Lung (tissue), 12 donors: ENCODE results near the gene OBSCN. TPM values are rescaled to one million over a fixed set of nuclear protein-coding genes. Genes with fewer than 3 reads are reported as not detected.

ENCODE experiments used
- ATAC-seq: fragments of 200-7000 bp; cut with Tn5 transposase; one replicate; pipeline ENCODE4 v1.9.1; 2020; ENCODE audit warnings: moderate number of reproducible peaks; ENCODE audit not compliant: insufficient read depth, low FRiP score
- DNase-seq, 3 donors: peaks; one replicate each; pipeline ENCODE4 v3.0.0-alpha.2; 2013 to 2017
- H3K27ac ChIP-seq, 2 donors: one replicate each; pipeline ENCODE4 v1.5.1; 2013; ENCODE audit warnings: mild to moderate bottlenecking in 2 of 2, moderate library complexity in 2 of 2, control low read depth in 1 of 2, inconsistent platforms in 1 of 2, low read depth in 1 of 2, low read length in 1 of 2
- H3K27me3 ChIP-seq, 3 donors: one replicate each; pipeline ENCODE4 v1.5.1; 2013; ENCODE audit warnings: low read length in 2 of 3; ENCODE audit not compliant: control insufficient read depth in 3 of 3, insufficient read depth in 3 of 3
- H3K36me3 ChIP-seq, 4 donors: one replicate each; pipeline ENCODE4 v1.5.1; 2013; ENCODE audit warnings: low read length in 4 of 4, mild to moderate bottlenecking in 1 of 4, moderate library complexity in 1 of 4; ENCODE audit not compliant: control insufficient read depth in 4 of 4, insufficient read depth in 4 of 4
- H3K4me1 ChIP-seq, 5 donors: one replicate each; pipeline ENCODE4 v1.5.1; 2013; ENCODE audit warnings: low read length in 5 of 5, mild to moderate bottlenecking in 2 of 5, moderate library complexity in 1 of 5; ENCODE audit not compliant: control insufficient read depth in 5 of 5, insufficient read depth in 5 of 5
- H3K4me3 ChIP-seq: one replicate; pipeline ENCODE4 v1.5.1; 2013; ENCODE audit warnings: mild to moderate bottlenecking, control low read depth, moderate library complexity
- H3K9ac ChIP-seq, 2 donors: one replicate each; pipeline ENCODE4 v1.5.1; 2013; ENCODE audit warnings: low read length in 2 of 2, control low read depth in 1 of 2; ENCODE audit not compliant: insufficient read depth in 1 of 2
- H3K9me3 ChIP-seq, 4 donors: one replicate each; pipeline ENCODE4 v1.5.1; 2013; ENCODE audit warnings: low read length in 3 of 4, mild to moderate bottlenecking in 1 of 4, moderate library complexity in 1 of 4; ENCODE audit not compliant: control insufficient read depth in 4 of 4, insufficient read depth in 3 of 4
- WGBS, 2 donors: extraction: QIAGEN DNeasy Blood & Tissue Kit; methylation state at CpG; one replicate each; pipeline ENCODE4 v1.1.7; 2013; 5-methylcytosine and 5-hydroxymethylcytosine counted together
- polyA plus RNA-seq, 2 donors: library from polyadenylated mRNA; stranded (reverse); fragments of 200-250 nt; gene quantifications; one replicate each; pipeline ENCODE4 v1.2.1, GENCODE V29; 2013
- total RNA-seq, 2 donors: library from RNA; depleted of rRNA in 1 of 2; stranded (reverse); fragments of >200 nt in 1 of 2; gene quantifications; one replicate each; pipeline ENCODE4 v1.2.1, GENCODE V29; 2014 to 2021
- TF ChIP-seq, protein P1 (sequence below): IDR thresholded peaks from 2 replicates; pipeline ENCODE4 v1.5.1; 2012; ENCODE audit warnings: mild to moderate bottlenecking; ENCODE audit errors: control extremely low read depth, extremely low read depth
- donor health status: control.
- donor health status: control.
- donor health status: Bipolar disorder and iron deficiency.
- donor health status: healthy.
- donor health status: DM: yes; HTN: yes; CAD: no.

The OBSCN gene
- total and polyA plus RNA-seq, 4 donors, result 5.1 to 47.3 (median 25.4) TPM

DNA sequence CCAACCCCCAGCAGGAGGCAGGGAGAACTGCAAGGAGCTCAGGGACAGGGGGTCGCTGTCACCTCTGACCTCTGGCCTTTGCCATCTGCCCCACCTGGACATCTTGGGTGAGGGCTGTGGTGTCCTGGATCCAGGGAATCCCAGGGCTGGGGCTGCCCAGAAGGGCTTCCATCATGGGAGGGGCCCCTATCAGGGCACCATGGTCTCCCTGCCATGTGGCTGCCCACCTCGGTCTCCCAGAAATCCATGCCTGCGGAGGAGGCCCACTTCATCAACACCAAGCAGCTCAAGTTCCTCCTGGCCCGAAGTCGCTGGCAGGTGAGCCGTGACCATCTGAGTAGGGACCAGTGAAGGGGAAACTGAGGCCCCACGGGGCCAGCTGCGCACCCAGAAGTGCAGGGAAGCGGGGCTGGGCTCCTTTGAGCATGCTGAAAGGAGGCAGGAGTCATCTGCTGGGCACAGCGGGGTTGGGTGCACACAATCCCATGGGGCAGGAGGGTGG is 162.6 kb downstream of the OBSCN start:
- Histone ChIP-seq H3K27ac (peak overlapping the region in 1 of 2 donors; percentile 88), H3K4me3 (no peak overlapping the region), H3K9ac (no peak overlapping the region), H3K27me3 (no peaks in the 10 kb centered on the region), H3K4me1 (peaks cover 0 to 16% (median 4%) of the 10 kb centered on the region in 5 donors), H3K9me3 (no peaks in the 10 kb centered on the region), H3K36me3 (peaks cover 0 to 3% (median 0%) of the 10 kb centered on the region in 4 donors)
- whole genome bisulfite sequencing, 2 donors, result 91 to 95% methylated on average over 10 of the region's 10 CpGs
- DNase-seq, result peak in 1 of 3 donors; percentile 6
- no peak for ATAC-seq
- TF ChIP-seq, protein P1, sequence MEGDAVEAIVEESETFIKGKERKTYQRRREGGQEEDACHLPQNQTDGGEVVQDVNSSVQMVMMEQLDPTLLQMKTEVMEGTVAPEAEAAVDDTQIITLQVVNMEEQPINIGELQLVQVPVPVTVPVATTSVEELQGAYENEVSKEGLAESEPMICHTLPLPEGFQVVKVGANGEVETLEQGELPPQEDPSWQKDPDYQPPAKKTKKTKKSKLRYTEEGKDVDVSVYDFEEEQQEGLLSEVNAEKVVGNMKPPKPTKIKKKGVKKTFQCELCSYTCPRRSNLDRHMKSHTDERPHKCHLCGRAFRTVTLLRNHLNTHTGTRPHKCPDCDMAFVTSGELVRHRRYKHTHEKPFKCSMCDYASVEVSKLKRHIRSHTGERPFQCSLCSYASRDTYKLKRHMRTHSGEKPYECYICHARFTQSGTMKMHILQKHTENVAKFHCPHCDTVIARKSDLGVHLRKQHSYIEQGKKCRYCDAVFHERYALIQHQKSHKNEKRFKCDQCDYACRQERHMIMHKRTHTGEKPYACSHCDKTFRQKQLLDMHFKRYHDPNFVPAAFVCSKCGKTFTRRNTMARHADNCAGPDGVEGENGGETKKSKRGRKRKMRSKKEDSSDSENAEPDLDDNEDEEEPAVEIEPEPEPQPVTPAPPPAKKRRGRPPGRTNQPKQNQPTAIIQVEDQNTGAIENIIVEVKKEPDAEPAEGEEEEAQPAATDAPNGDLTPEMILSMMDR, result no peak

DNA sequence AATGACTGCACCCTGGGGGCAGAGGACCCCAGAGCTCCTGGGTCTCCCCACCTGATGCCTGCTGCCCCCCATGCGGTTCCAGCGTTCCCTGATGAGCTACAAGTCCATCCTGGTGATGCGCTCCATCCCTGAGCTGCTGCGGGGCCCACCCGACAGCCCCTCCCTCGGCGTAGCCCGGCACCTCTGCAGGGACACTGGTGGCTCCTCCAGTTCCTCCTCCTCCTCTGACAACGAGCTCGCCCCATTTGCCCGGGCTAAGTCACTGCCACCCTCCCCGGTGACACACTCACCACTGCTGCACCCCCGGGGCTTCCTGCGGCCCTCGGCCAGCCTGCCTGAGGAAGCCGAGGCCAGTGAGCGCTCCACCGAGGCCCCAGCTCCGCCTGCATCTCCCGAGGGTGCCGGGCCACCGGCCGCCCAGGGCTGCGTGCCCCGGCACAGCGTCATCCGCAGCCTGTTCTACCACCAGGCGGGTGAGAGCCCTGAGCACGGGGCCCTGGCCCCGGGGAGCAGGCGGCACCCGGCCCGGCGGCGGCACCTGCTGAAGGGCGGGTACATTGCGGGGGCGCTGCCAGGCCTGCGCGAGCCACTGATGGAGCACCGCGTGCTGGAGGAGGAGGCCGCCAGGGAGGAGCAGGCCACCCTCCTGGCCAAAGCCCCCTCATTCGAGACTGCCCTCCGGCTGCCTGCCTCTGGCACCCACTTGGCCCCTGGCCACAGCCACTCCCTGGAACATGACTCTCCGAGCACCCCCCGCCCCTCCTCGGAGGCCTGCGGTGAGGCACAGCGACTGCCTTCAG is 163.3 kb downstream of the OBSCN start:
- Histone ChIP-seq H3K27me3 (no peaks in the 10 kb centered on the region), H3K27ac (peak overlapping the region in 1 of 2 donors; percentile 88), H3K9me3 (no peaks in the 10 kb centered on the region), H3K9ac (no peak overlapping the region), H3K4me3 (no peak overlapping the region), H3K36me3 (peaks cover 0 to 3% (median under 1%) of the 10 kb centered on the region in 4 donors), H3K4me1 (peaks cover 0 to 17% (median 4%) of the 10 kb centered on the region in 5 donors)
- ATAC-seq, result no peak
- 84 to 92% methylated on average over 46 to 50 of the region's 50 CpGs for WGBS, 2 donors
- DNase-seq, result peak in 1 of 3 donors; percentile 12
- TF ChIP-seq, protein P1, result no peak

DNA sequence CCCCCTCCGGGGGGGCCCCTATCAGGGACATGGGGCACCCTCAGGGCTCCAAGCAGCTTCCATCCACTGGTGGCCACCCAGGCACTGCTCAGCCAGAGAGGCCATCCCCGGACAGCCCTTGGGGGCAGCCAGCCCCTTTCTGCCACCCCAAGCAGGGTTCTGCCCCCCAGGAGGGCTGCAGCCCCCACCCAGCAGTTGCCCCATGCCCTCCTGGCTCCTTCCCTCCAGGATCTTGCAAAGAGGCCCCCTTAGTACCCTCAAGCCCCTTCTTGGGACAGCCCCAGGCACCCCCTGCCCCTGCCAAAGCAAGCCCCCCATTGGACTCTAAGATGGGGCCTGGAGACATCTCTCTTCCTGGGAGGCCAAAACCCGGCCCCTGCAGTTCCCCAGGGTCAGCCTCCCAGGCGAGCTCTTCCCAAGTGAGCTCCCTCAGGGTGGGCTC is 163.9 kb downstream of the OBSCN start:
- Histone ChIP-seq H3K9ac (no peak overlapping the region), H3K9me3 (no peaks in the 10 kb centered on the region), H3K4me1 (peaks cover 0 to 17% (median 4%) of the 10 kb centered on the region in 5 donors), H3K4me3 (no peak overlapping the region), H3K36me3 (peaks cover 0 to 5% (median 2%) of the 10 kb centered on the region in 4 donors), H3K27ac (peak overlapping the region in 1 of 2 donors; percentile 88), H3K27me3 (no peaks in the 10 kb centered on the region)
- TF ChIP-seq, protein P1, result no peak
- WGBS, 2 donors, result 76 to 96% methylated on average over 3 to 4 of the region's 4 CpGs
- DNase-seq, result no peak
- ATAC-seq, result no peak
